Uterus (tissue), 4 donors: Measurements from ENCODE around the gene TBK1. TPM values are rescaled to one million over a fixed set of nuclear protein-coding genes. Genes with fewer than 3 reads are reported as not detected.

Experiments used
- DNase-seq, 2 donors: peaks; one replicate each; pipeline ENCODE4 v3.0.0-alpha.2; 2019 to 2020
- H3K27ac ChIP-seq, 2 donors: fragments of 200-600 bp; sonication (generic); 1 replicate in 1 of 2; 2 replicates in 1 of 2; pipeline ENCODE4 v1.5.1; 2016 to 2018
- H3K27me3 ChIP-seq, 2 donors: fragments of 200-600 bp; sonication (generic); one replicate each; pipeline ENCODE4 v1.5.1; 2018 to 2019; ENCODE audit warnings: control low read depth in 1 of 2
- H3K36me3 ChIP-seq, 2 donors: fragments of 200-600 bp; sonication (generic); one replicate each; pipeline ENCODE4 v1.5.1; 2019; ENCODE audit warnings: control low read depth in 1 of 2
- H3K4me1 ChIP-seq, 2 donors: fragments of 200-600 bp; sonication (generic); one replicate each; pipeline ENCODE4 v1.5.1; 2018 to 2019; ENCODE audit warnings: control low read depth in 1 of 2
- H3K4me3 ChIP-seq, 2 donors: fragments of 200-600 bp; sonication (generic); 1 replicate in 1 of 2; 2 replicates in 1 of 2; pipeline ENCODE4 v1.5.1; 2018 to 2019; ENCODE audit warnings: mild to moderate bottlenecking in 1 of 2
- H3K9me3 ChIP-seq, 2 donors: fragments of 200-600 bp; sonication (generic); one replicate each; pipeline ENCODE4 v1.5.1; 2019; ENCODE audit warnings: control low read depth in 1 of 2
- POLR2A ChIP-seq, 2 donors: fragments of 450-650 bp; IDR thresholded peaks; one replicate each; pipeline ENCODE4 v1.6.1; 2016; ENCODE audit warnings: antibody characterized with exemption in 2 of 2, mild to moderate bottlenecking in 1 of 2, moderate library complexity in 1 of 2
- intact Hi-C: fragments of 100-400 bp; cut with DNase I; formaldehyde crosslinking; loops from one replicate; pipeline ENCODE4 v1.15.1; 2023; ENCODE audit warnings: low total_unique reads
- total RNA-seq, 4 donors: library from RNA; depleted of rRNA in 3 of 4; stranded (reverse); fragments of >200 nt in 3 of 4; gene quantifications; one replicate each; pipeline versions ENCODE4 v1.1.0 to v1.2.4, GENCODE V29; 2014 to 2023
- TF ChIP-seq, protein P1 (sequence below), 4 experiments: fragments of 200-600 bp in 2 of 4; fragments of 450-650 bp in 2 of 4; sonication (generic) in 2 of 4; IDR thresholded peaks; one replicate each; pipeline ENCODE4 v1.5.1; 2016 to 2019; ENCODE audit warnings: antibody characterized with exemption in 4 of 4, mild to moderate bottlenecking in 2 of 4, moderate library complexity in 1 of 4
- donor health status: DM: yes; HTN: yes; CAD: no.

Gene TBK1
- total RNA-seq, 4 donors from 2014 or later: 16.7 to 37.5 (median 26.0) TPM

GRCh38 chr12:64407342-64408223 lies 44.3 kb upstream of the TBK1 start:
- no peaks in the 10 kb centered on the region for H3K4me1 ChIP-seq
- H3K4me3 ChIP-seq: no peak overlapping the region
- H3K36me3 ChIP-seq: no peaks in the 10 kb centered on the region
- H3K9me3 ChIP-seq: no peaks in the 10 kb centered on the region
- TF ChIP-seq POLR2A (IDR thresholded peaks at IDR 0.05): no peak
- TF ChIP-seq, protein P1, sequence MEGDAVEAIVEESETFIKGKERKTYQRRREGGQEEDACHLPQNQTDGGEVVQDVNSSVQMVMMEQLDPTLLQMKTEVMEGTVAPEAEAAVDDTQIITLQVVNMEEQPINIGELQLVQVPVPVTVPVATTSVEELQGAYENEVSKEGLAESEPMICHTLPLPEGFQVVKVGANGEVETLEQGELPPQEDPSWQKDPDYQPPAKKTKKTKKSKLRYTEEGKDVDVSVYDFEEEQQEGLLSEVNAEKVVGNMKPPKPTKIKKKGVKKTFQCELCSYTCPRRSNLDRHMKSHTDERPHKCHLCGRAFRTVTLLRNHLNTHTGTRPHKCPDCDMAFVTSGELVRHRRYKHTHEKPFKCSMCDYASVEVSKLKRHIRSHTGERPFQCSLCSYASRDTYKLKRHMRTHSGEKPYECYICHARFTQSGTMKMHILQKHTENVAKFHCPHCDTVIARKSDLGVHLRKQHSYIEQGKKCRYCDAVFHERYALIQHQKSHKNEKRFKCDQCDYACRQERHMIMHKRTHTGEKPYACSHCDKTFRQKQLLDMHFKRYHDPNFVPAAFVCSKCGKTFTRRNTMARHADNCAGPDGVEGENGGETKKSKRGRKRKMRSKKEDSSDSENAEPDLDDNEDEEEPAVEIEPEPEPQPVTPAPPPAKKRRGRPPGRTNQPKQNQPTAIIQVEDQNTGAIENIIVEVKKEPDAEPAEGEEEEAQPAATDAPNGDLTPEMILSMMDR (IDR thresholded peaks at IDR 0.05): no peak
- no peaks in the 10 kb centered on the region for H3K27me3 ChIP-seq
- no peak for DNase-seq
- intact Hi-C loops: no loop called here
- H3K27ac ChIP-seq: no peak overlapping the region

- Histone ChIP-seq H3K9me3 (no peaks in the 10 kb centered on the region), H3K27ac (no peak overlapping the region), H3K4me3 (no peak overlapping the region), H3K27me3 (no peaks in the 10 kb centered on the region), H3K36me3 (no peaks in the 10 kb centered on the region), H3K4me1 (no peaks in the 10 kb centered on the region)
- TF ChIP-seq, protein P1 (IDR thresholded peaks at IDR 0.05): no peak
- TF ChIP-seq POLR2A (IDR thresholded peaks at IDR 0.05): no peak
- intact Hi-C loops: no loop called here
- DNase-seq: no peak
These were observed 40.5 kb upstream of the TBK1 start for GRCh38 chr12:64411427-64411826.

GRCh38 chr12:64412459-64412858 lies 39.5 kb upstream of the TBK1 start:
- Histone ChIP-seq H3K4me3 (no peak overlapping the region), H3K36me3 (no peaks in the 10 kb centered on the region), H3K27ac (no peak overlapping the region), H3K27me3 (no peaks in the 10 kb centered on the region), H3K4me1 (no peaks in the 10 kb centered on the region), H3K9me3 (no peaks in the 10 kb centered on the region)
- TF ChIP-seq, protein P1 (IDR thresholded peaks at IDR 0.05): no peak
- no peak for TF ChIP-seq POLR2A (IDR thresholded peaks at IDR 0.05)
- intact Hi-C loops: no loop called here
- no peak for DNase-seq

GRCh38 chr12:64413884-64414283 lies 38.0 kb upstream of the TBK1 start:
- DNase-seq: no peak
- Histone ChIP-seq H3K9me3 (no peaks in the 10 kb centered on the region), H3K4me1 (no peaks in the 10 kb centered on the region), H3K27me3 (no peaks in the 10 kb centered on the region), H3K4me3 (no peak overlapping the region), H3K27ac (no peak overlapping the region), H3K36me3 (no peaks in the 10 kb centered on the region)
- intact Hi-C loops: no loop called here
- TF ChIP-seq POLR2A (IDR thresholded peaks at IDR 0.05): no peak
- TF ChIP-seq, protein P1 (IDR thresholded peaks at IDR 0.05): no peak

- Histone ChIP-seq H3K4me1 (no peaks in the 10 kb centered on the region), H3K27ac (no peak overlapping the region), H3K4me3 (no peak overlapping the region), H3K36me3 (no peaks in the 10 kb centered on the region), H3K9me3 (no peaks in the 10 kb centered on the region), H3K27me3 (no peaks in the 10 kb centered on the region)
- intact Hi-C loops: no loop called here
- no peak for DNase-seq
- no peak for TF ChIP-seq POLR2A (IDR thresholded peaks at IDR 0.05)
- TF ChIP-seq, protein P1 (IDR thresholded peaks at IDR 0.05): no peak
These were observed 33.7 kb upstream of the TBK1 start for GRCh38 chr12:64418209-64418608.
